GM12891 (cell line): ENCODE data around the gene TAS2R41.

ENCODE experiments used
- DNase-seq: peaks from one replicate; pipeline ENCODE4 v3.0.0; 2011; ENCODE audit warnings: low spot score; ENCODE audit not compliant: insufficient read length
- FAIRE-seq: peaks from 2 replicates; lab custom pipeline; 2011; peaks lifted over from hg19 to GRCh38; lab: Jason Lieb, UNC
- PAX5 ChIP-seq: IDR thresholded peaks from 2 replicates; pipeline ENCODE4 v1.6.1; 2011; ENCODE audit warnings: low read length, moderate library complexity, mild to moderate bottlenecking; ENCODE audit not compliant: insufficient read depth, severe bottlenecking
- POLR2A ChIP-seq: IDR thresholded peaks from 2 replicates; pipeline ENCODE4 v1.6.1; 2011; ENCODE audit warnings: low read depth, low read length, control low read depth
- POLR2AphosphoS5 ChIP-seq: IDR thresholded peaks from 2 replicates; pipeline ENCODE4 v1.6.1; 2011; ENCODE audit warnings: low read depth, low read length, control low read depth
- POU2F2 ChIP-seq: IDR thresholded peaks from 2 replicates; pipeline ENCODE4 v1.6.1; 2011; ENCODE audit warnings: low read depth, mild to moderate bottlenecking, control low read depth, low read length, moderate library complexity
- SPI1 ChIP-seq: IDR thresholded peaks from 2 replicates; pipeline ENCODE4 v1.6.1; 2011; ENCODE audit warnings: low read depth, low read length, control low read depth
- TAF1 ChIP-seq: IDR thresholded peaks from 2 replicates; pipeline ENCODE4 v1.6.1; 2011; ENCODE audit warnings: low read depth, low read length, control low read depth

The TAS2R41 gene

GRCh38 chr7:143490717-143491306, 13.1 kb downstream of the TAS2R41 start:
- DNase-seq: no peak
- no peak for FAIRE-seq

GRCh38 chr7:143492043-143492471, 14.4 kb downstream of the TAS2R41 start:
- no peak for TF ChIP-seq TAF1
- no peak for TF ChIP-seq PAX5
- DNase-seq: no peak
- FAIRE-seq: no peak

More at GRCh38 chr7:143490717-143491306, 13.1 kb downstream of the TAS2R41 start:
- TF ChIP-seq POLR2A (no peak), POU2F2 (no peak), POLR2AphosphoS5 (no peak), SPI1 (no peak), TAF1 (no peak), PAX5 (no peak)

GRCh38 chr7:143492799-143493739, 15.4 kb downstream of the TAS2R41 start:
- TF ChIP-seq PAX5 (no peak), POLR2AphosphoS5 (no peak), POLR2A (no peak)
- FAIRE-seq: no peak
- DNase-seq: no peak

- no peak for TF ChIP-seq SPI1
- no peak for TF ChIP-seq PAX5
- no peak for TF ChIP-seq POLR2AphosphoS5
- TF ChIP-seq POU2F2: no peak
- TF ChIP-seq POLR2A: no peak
- TF ChIP-seq TAF1: no peak
- DNase-seq: no peak
- no peak for FAIRE-seq
Observed at GRCh38 chr7:143493751-143494150, 16.1 kb downstream of the TAS2R41 start.

- TF ChIP-seq TAF1 (no peak), POLR2A (no peak), POLR2AphosphoS5 (no peak), POU2F2 (no peak)
- FAIRE-seq: no peak
- DNase-seq: no peak
Observed at GRCh38 chr7:143494622-143495021, 16.9 kb downstream of the TAS2R41 start.

GRCh38 chr7:143495851-143496250, 18.2 kb downstream of the TAS2R41 start:
- FAIRE-seq (no peak), DNase-seq (no peak)
- TF ChIP-seq SPI1 (no peak), POLR2AphosphoS5 (no peak), PAX5 (no peak), TAF1 (no peak), POU2F2 (no peak), POLR2A (no peak)

- TF ChIP-seq SPI1: no peak
- TF ChIP-seq TAF1: no peak
- no peak for TF ChIP-seq POLR2AphosphoS5
- TF ChIP-seq POLR2A: no peak
- TF ChIP-seq POU2F2: no peak
- no peak for TF ChIP-seq PAX5
- no peak for FAIRE-seq
- DNase-seq: no peak
Observed at GRCh38 chr7:143496263-143496662, 18.6 kb downstream of the TAS2R41 start.

GRCh38 chr7:143497008-143497795, 19.5 kb downstream of the TAS2R41 start:
- TF ChIP-seq POLR2AphosphoS5: no peak
- no peak for TF ChIP-seq SPI1
- TF ChIP-seq POLR2A: no peak
- no peak for TF ChIP-seq PAX5
- TF ChIP-seq POU2F2: no peak
- no peak for TF ChIP-seq TAF1
- no peak for FAIRE-seq

GRCh38 chr7:143499246-143499645, 21.6 kb downstream of the TAS2R41 start:
- TF ChIP-seq TAF1 (no peak), POLR2AphosphoS5 (no peak), SPI1 (no peak), POLR2A (no peak), POU2F2 (no peak), PAX5 (no peak)
- DNase-seq: no peak
- no peak for FAIRE-seq

More at GRCh38 chr7:143497008-143497795, 19.5 kb downstream of the TAS2R41 start:
- no peak for DNase-seq

- DNase-seq: no peak
- no peak for FAIRE-seq
- no peak for TF ChIP-seq TAF1
- TF ChIP-seq POU2F2: no peak
- no peak for TF ChIP-seq SPI1
- TF ChIP-seq POLR2AphosphoS5: no peak
- no peak for TF ChIP-seq POLR2A
- TF ChIP-seq PAX5: no peak
Observed at GRCh38 chr7:143499743-143500348, 22.2 kb downstream of the TAS2R41 start.
